BJ (cell line): Measurements from ENCODE around the gene RGL1. TPM values are rescaled to one million over a fixed set of nuclear protein-coding genes. Genes with fewer than 3 reads are reported as not detected.

Source experiments
- CTCF ChIA-PET: fragments of 350-600 bp; formaldehyde crosslinking; extraction: SDS; loops from one replicate; lab custom pipeline; 2021; ENCODE audit warnings: antibody characterized with exemption, inconsistent platforms; lab: Yijun Ruan, JAX
- POLR2A ChIA-PET: fragments of 300-600 bp; sonication (Branson Sonifier 250); formaldehyde crosslinking; extraction: SDS; loops from one replicate; lab custom pipeline; 2021; ENCODE audit warnings: antibody characterized with exemption; lab: Charles Lee
- DNase-seq: peaks from one replicate; pipeline ENCODE4 v3.0.0-alpha.2; 2011; ENCODE audit warnings: low read depth
- H3K27me3 ChIP-seq: 2 replicates; pipeline ENCODE4 v1.6.0; 2011; ENCODE audit warnings: low read length; ENCODE audit not compliant: control insufficient read depth, insufficient read depth
- H3K36me3 ChIP-seq: 2 replicates; pipeline ENCODE4 v1.5.1; 2011; ENCODE audit warnings: low read length; ENCODE audit not compliant: control insufficient read depth, insufficient read depth
- H3K4me3 ChIP-seq: 2 replicates; pipeline ENCODE4 v1.5.1; 2011; ENCODE audit warnings: low read depth, mild to moderate bottlenecking, control low read depth, low read length
- polyA plus RNA-seq: library from polyadenylated mRNA; depleted of rRNA; stranded (reverse); fragments of >200 nt; gene quantifications from 2 replicates; pipeline ENCODE4 v1.2.3, GENCODE V29; 2011
- TF ChIP-seq, protein P1 (sequence below): IDR thresholded peaks from 2 replicates; pipeline ENCODE4 v1.5.1; 2011; ENCODE audit warnings: low read depth, mild to moderate bottlenecking, control low read depth, inconsistent platforms, low read length, moderate library complexity; ENCODE audit not compliant: insufficient read depth

Gene RGL1
- polyA plus RNA-seq, 1 experiment, result 9.7 TPM

DNA sequence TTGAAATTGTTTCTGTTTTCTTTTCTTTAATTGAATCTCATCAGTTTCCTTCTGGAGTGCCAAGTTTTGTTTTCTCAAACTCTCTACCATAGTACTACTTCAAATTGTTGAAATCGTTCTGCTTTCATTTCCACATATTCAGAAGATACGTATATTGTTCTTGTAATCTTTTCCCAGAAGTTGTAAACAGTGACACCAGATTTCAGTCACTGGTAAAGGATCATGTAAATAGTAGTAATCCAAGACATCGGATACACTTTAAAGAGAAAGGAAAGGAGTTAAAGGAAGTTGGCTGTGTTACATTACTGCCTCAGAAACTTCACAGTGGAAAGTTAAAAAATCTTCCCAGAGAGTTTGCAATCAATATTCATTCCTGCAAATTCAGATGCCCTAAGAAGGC, 67.5 kb downstream of the RGL1 start:
- no peaks in the 10 kb centered on the region for H3K36me3 ChIP-seq
- TF ChIP-seq, protein P1, sequence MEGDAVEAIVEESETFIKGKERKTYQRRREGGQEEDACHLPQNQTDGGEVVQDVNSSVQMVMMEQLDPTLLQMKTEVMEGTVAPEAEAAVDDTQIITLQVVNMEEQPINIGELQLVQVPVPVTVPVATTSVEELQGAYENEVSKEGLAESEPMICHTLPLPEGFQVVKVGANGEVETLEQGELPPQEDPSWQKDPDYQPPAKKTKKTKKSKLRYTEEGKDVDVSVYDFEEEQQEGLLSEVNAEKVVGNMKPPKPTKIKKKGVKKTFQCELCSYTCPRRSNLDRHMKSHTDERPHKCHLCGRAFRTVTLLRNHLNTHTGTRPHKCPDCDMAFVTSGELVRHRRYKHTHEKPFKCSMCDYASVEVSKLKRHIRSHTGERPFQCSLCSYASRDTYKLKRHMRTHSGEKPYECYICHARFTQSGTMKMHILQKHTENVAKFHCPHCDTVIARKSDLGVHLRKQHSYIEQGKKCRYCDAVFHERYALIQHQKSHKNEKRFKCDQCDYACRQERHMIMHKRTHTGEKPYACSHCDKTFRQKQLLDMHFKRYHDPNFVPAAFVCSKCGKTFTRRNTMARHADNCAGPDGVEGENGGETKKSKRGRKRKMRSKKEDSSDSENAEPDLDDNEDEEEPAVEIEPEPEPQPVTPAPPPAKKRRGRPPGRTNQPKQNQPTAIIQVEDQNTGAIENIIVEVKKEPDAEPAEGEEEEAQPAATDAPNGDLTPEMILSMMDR, result no peak
- ChIA-PET POLR2A (no interaction called here), CTCF (no interaction called here)
- no peak overlapping the region for H3K4me3 ChIP-seq
- H3K27me3 ChIP-seq, result no peaks in the 10 kb centered on the region
- DNase-seq, result no peak

DNA sequence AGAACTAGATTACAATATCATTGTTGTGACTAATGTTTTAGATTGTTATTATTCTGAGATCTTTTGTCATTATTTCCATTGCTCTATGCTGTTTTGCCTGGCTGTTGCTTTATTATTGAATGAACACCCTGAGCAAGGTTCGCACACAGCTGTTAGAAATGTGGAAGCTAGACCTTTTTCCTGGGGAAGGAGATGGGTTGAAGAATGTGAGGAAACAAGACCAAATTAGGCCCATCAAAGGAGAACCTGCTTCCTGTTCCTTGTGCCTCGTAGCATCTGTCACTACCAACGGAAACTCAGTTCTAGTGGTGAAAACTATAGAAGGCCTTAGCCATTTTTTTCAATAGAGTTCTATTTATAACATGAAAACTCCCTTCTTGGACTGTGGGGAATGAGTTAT, 68.7 kb downstream of the RGL1 start:
- Histone ChIP-seq H3K36me3 (no peaks in the 10 kb centered on the region), H3K4me3 (no peak overlapping the region), H3K27me3 (no peaks in the 10 kb centered on the region)
- POLR2A ChIA-PET, result no interaction called here
- no peak for DNase-seq
- CTCF ChIA-PET, result interaction anchor here (1.2 kb wide), 1 partner anchor 42 kb away, joined by 3 read pairs; no protein-coding TSS in a partner anchor
- TF ChIP-seq, protein P1, result no peak

DNA sequence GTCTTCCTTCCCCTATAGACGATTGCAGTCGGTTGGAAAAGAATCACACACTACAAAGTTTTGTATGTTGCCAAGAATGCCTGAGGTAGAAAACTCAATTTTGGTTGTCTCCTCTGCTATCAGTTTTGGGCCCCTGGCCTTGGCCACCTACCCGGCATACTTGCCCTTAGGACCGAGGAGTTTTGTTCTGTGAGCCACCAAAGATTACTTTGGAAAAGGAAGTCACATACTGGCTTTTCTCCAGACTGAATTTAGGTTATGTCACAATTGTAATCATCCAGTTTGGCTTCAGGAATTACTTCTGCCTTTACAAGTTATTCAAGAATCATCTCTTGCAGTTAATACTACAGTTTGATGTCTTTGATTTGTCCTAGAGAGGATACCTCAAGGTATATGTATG, 71.4 kb downstream of the RGL1 start:
- no peak overlapping the region for H3K4me3 ChIP-seq
- no peaks in the 10 kb centered on the region for H3K27me3 ChIP-seq
- POLR2A ChIA-PET, result no interaction called here
- CTCF ChIA-PET, result no interaction called here
- TF ChIP-seq, protein P1, result no peak
- DNase-seq, result no peak
- H3K36me3 ChIP-seq, result no peaks in the 10 kb centered on the region

DNA sequence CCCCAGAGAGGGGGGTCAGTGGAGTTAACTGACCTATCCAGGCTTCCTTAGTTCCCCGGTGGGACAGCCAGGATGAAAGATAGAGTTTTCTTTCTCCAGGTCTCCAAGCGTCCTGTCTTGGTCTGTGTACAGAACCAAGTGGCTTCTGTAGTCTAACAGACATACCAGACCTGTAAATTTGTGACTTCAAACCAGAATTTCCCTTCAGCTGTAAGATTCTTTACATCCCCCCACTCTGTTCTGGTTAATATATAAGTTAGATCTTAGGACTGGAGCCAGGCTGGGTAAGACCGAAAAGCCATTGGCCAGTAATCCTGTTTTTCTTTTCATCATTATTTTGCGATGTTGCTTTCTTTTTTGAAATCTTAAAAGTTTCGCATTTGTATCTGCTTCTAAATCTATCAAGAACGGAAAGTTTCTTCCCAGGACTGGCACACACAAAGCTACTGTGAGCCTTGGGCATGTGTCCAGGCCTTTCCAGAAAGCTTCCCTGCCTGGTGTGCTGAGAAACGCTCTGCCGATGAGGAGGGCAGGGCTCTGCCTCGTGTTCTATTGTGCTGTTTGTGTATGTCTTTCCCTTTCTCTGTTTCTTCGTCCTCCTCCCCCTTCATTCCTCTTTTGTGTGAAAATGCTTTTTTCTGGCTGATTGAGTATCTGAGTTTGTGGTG, 72.3 kb downstream of the RGL1 start:
- CTCF ChIA-PET, result no interaction called here
- POLR2A ChIA-PET, result no interaction called here
- no peak for DNase-seq
- Histone ChIP-seq H3K4me3 (no peak overlapping the region), H3K36me3 (no peaks in the 10 kb centered on the region), H3K27me3 (no peaks in the 10 kb centered on the region)
- TF ChIP-seq, protein P1, result no peak

DNA sequence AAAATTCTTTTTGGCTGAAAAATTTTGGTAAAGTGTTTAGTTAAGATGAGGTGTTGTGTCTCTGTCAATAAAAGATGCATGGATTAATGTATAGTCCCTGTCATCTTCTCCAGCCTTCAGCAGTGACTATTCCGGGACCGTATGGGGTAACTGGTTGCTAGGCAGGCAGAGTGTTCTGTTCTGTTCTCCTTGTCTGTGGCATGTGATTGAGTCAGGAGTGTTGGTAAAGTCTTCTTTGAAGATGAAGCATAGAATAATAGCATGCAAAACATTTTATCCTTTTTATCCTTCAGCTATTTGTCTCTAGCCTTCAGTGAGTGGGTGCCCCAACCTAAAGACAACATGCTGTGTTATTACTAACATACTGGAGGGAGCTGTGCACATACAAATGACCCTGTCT, 74.6 kb downstream of the RGL1 start:
- Histone ChIP-seq H3K4me3 (no peak overlapping the region), H3K27me3 (no peaks in the 10 kb centered on the region), H3K36me3 (no peaks in the 10 kb centered on the region)
- POLR2A ChIA-PET, result no interaction called here
- TF ChIP-seq, protein P1, result no peak
- DNase-seq, result no peak
- CTCF ChIA-PET, result no interaction called here
